Right lobe of liver (tissue), 6 donors: ENCODE measurements around the gene C2CD5. TPM values are rescaled to one million over a fixed set of nuclear protein-coding genes. Genes with fewer than 3 reads are reported as not detected.

ENCODE experiments used
- ATAC-seq, 4 donors: fragments of 200-7000 bp; cut with Tn5 transposase; one replicate each; pipeline ENCODE4 v1.9.1; 2020; ENCODE audit warnings: mild to moderate bottlenecking in 4 of 4, moderate library complexity in 4 of 4
- DNase-seq, 3 donors: peaks; one replicate each; pipeline ENCODE4 v3.0.0-alpha.2; 2020
- H3K27ac ChIP-seq, 3 donors: fragments of 200-600 bp; one replicate each; pipeline ENCODE4 v1.8.0; 2022
- H3K27me3 ChIP-seq, 2 donors: fragments of 200-600 bp; one replicate each; pipeline ENCODE4 v1.8.0; 2022
- H3K36me3 ChIP-seq, 4 donors: fragments of 200-600 bp; sonication (generic) in 1 of 4; one replicate each; pipeline versions ENCODE4 v1.5.1 to v1.8.0; 2017 to 2022; ENCODE audit warnings: control low read depth in 1 of 4
- H3K4me1 ChIP-seq, 4 donors: fragments of 200-600 bp; sonication (generic) in 1 of 4; one replicate each; pipeline versions ENCODE4 v1.5.1 to v1.8.0; 2017 to 2022; ENCODE audit warnings: control low read depth in 1 of 4
- H3K4me3 ChIP-seq, 3 donors: fragments of 200-600 bp; one replicate each; pipeline ENCODE4 v1.8.0; 2022
- H3K9me3 ChIP-seq, 4 donors: fragments of 200-600 bp; sonication (generic) in 1 of 4; one replicate each; pipeline versions ENCODE4 v1.5.1 to v1.8.0; 2017 to 2022; ENCODE audit warnings: control low read depth in 1 of 4
- POLR2A ChIP-seq: fragments of 450-650 bp; IDR thresholded peaks from one replicate; pipeline ENCODE4 v1.6.1; 2017; ENCODE audit warnings: antibody characterized with exemption, mild to moderate bottlenecking
- WGBS: methylation state at CpG from one replicate; pipeline ENCODE4 v1.1.6; 2018; ENCODE audit warnings: low coverage, low lambda C conversion rate; ENCODE audit not compliant: insufficient coverage; ENCODE audit errors: missing lambda C conversion rate; 5-methylcytosine and 5-hydroxymethylcytosine counted together
- intact Hi-C, 2 donors: fragments of 100-400 bp; cut with DNase I; formaldehyde crosslinking; loops; one replicate each; pipeline versions ENCODE4 v1.11.2 to v1.14.1; 2022
- total RNA-seq, 6 experiments: library from RNA; depleted of rRNA in 2 of 6; stranded (reverse); fragments of >200 nt in 2 of 6; fragmentation: NEBNext Ultra II Directional in 3 of 6; extraction: Animal tissue kit (Norgen Biotek cat#: 25700) in 3 of 6; gene quantifications; one replicate each; pipeline versions ENCODE4 v1.1.0 to v1.2.4, GENCODE V29; 2016 to 2023
- TF ChIP-seq, protein P1 (sequence below), 4 donors: fragments of 200-600 bp in 3 of 4; fragments of 450-650 bp in 1 of 4; IDR thresholded peaks; one replicate each; pipeline versions ENCODE4 v1.5.1 to v1.8.0; 2016 to 2022; ENCODE audit warnings: antibody characterized with exemption in 4 of 4, mild to moderate bottlenecking in 2 of 4
- donor health status: DM: no; HTN: yes; CAD: no.
- donor health status: DM: no; HTN: no; CAD: no.
- donor health status: DM: no; HTN: no; CAD: no.
- donor health status: DM: no; HTN: yes; CAD: no.
- donor health status: DM: no; HTN: yes; CAD: no.

The C2CD5 gene
- total RNA-seq, 6 experiments from 2014 or later, result 8.5 to 15.1 (median 12.4) TPM

DNA sequence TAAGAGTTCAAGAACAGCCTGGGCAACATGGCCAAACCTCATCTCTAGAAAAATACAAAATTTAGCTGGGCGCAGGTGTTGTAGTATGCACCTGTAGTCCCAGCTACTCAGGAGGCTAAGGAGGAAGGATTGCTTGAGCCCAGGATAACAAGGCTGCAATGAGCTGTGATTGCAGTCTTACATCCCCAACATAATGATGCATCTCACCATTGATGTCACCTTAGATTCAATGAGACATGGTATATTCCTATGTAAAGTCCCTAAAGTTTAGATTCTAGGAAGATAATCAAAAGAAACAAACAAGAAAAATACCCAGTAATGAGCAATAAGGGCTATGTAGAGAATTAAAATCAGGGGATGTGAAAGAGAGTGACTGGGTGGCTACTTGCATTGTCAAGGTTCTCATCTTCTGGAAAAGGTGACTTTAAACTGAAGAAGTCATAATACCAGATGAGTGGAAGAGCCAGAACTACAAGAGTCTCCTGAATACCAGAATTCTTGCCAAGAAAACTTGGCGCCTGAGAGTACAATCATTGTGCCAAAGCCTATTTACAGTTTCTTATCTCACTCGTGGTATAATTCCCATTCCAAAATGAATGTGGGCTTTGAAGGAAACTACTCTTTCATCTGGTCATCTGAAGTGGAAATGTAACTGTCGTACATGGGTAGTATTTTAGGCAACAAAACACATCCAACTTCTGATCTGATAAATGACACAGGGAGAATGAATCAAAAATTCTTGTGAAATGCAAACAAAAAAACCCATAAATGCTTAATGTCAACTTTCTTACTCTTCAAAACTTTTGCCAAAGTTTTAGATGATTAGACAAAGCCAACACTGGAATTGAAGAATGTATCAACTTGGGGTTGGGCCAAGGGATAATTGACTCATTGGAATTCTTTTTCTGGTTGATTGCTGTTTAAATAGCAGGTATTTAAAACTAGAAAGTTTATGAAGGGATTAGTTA, 128.7 kb downstream of the C2CD5 start:
- no peaks in the 10 kb centered on the region for H3K9me3 ChIP-seq
- ATAC-seq, result no peak
- TF ChIP-seq POLR2A, result no peak
- TF ChIP-seq, protein P1, sequence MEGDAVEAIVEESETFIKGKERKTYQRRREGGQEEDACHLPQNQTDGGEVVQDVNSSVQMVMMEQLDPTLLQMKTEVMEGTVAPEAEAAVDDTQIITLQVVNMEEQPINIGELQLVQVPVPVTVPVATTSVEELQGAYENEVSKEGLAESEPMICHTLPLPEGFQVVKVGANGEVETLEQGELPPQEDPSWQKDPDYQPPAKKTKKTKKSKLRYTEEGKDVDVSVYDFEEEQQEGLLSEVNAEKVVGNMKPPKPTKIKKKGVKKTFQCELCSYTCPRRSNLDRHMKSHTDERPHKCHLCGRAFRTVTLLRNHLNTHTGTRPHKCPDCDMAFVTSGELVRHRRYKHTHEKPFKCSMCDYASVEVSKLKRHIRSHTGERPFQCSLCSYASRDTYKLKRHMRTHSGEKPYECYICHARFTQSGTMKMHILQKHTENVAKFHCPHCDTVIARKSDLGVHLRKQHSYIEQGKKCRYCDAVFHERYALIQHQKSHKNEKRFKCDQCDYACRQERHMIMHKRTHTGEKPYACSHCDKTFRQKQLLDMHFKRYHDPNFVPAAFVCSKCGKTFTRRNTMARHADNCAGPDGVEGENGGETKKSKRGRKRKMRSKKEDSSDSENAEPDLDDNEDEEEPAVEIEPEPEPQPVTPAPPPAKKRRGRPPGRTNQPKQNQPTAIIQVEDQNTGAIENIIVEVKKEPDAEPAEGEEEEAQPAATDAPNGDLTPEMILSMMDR (IDR thresholded peaks at IDR 0.05), result no peak

DNA sequence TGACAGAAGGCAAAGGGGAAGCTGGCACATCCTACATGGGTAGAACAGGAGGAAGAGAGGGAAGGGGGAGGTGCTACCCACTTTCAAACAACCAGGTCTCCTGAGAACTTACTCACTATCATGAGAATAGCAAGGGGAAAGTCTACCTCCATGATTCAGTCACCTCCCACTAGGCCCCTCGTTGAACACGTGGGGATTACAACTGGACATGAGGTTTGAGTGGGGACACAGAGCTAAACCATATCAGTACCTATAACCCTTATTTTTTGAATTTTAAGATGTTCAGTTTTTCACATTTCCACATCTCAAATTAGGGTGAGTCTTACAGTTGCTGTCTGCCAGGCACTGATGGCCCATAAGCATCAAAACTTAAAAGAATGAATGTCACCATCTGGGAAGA, 129.6 kb downstream of the C2CD5 start:
- TF ChIP-seq, protein P1 (IDR thresholded peaks at IDR 0.05), result no peak
- TF ChIP-seq POLR2A, result no peak
- H3K36me3 ChIP-seq, result no peaks in the 10 kb centered on the region
- H3K27ac ChIP-seq, result no peak overlapping the region
- DNase-seq (no peak), ATAC-seq (no peak)
- no peaks in the 10 kb centered on the region for H3K9me3 ChIP-seq
- no peaks in the 10 kb centered on the region for H3K27me3 ChIP-seq
- 93% methylated on average over 2 of the region's 2 CpGs for WGBS
- no peak overlapping the region for H3K4me3 ChIP-seq
- no peaks in the 10 kb centered on the region for H3K4me1 ChIP-seq
- intact Hi-C loops, result no loop called here

More for the DNA sequence above, 128.7 kb downstream of the C2CD5 start:
- WGBS, result 27% methylated on average over 4 of the region's 4 CpGs
- Histone ChIP-seq H3K4me3 (no peak overlapping the region), H3K36me3 (no peaks in the 10 kb centered on the region), H3K4me1 (no peaks in the 10 kb centered on the region), H3K27ac (no peak overlapping the region), H3K27me3 (no peaks in the 10 kb centered on the region)
- intact Hi-C loops, result no loop called here
- no peak for DNase-seq

DNA sequence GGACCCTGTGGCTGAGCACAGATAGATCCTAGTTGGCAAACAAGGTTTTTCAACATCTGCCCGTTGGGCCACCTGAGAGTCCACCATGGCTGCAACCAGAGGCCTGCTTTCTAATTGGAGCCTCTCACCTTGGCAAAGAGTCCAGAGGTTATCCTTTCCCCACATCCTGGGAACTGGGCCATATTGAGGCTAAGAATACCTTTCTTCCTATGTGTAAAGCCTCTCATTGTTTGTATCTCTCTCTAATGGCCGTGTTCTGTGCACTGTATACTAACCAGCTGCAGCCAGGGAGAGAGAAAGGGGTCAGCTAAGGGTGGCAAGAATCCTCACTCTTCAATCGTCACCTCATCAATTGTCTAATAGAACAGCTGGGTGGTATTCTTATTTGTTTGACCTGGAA, 130.8 kb downstream of the C2CD5 start:
- Histone ChIP-seq H3K27me3 (no peaks in the 10 kb centered on the region), H3K27ac (no peak overlapping the region), H3K4me3 (no peak overlapping the region), H3K9me3 (no peaks in the 10 kb centered on the region), H3K4me1 (no peaks in the 10 kb centered on the region), H3K36me3 (no peaks in the 10 kb centered on the region)
- WGBS, result 70% methylated on average over 3 of the region's 3 CpGs
- intact Hi-C loops, result no loop called here
- TF ChIP-seq POLR2A, result no peak
- TF ChIP-seq, protein P1 (IDR thresholded peaks at IDR 0.05), result no peak
- ATAC-seq (no peak), DNase-seq (no peak)

DNA sequence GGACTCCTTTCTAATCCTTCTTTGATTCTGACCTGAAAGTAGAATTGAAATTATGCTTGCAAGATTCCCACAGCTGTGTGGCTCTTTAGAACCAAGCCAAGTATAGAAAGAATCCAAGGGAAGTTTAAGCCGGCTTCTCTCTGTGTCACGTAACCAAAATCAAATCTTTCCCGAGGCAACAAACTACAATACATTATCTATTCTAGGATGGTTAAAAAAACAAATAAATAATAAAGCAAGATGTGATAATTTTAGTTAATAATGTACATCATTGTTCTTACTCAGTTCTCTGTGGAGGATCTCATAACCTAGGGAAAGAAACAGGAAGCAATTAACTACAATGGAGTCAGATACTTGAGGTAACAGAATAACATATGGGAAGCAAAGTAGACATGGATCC, 131.8 kb downstream of the C2CD5 start:
- H3K27me3 ChIP-seq, result no peaks in the 10 kb centered on the region
- ATAC-seq (no peak), DNase-seq (no peak)
- TF ChIP-seq, protein P1 (IDR thresholded peaks at IDR 0.05), result no peak
- no peak for TF ChIP-seq POLR2A
- H3K36me3 ChIP-seq, result no peaks in the 10 kb centered on the region
- H3K9me3 ChIP-seq, result no peaks in the 10 kb centered on the region
- H3K4me1 ChIP-seq, result no peaks in the 10 kb centered on the region
- WGBS, result 77% methylated on average over 3 of the region's 3 CpGs
- intact Hi-C loops, result no loop called here
- no peak overlapping the region for H3K4me3 ChIP-seq
- no peak overlapping the region for H3K27ac ChIP-seq
